ENCODE results near the gene UNC13B. TPM values are rescaled to one million over a fixed set of nuclear protein-coding genes. Genes with fewer than 3 reads are reported as not detected.

The UNC13B gene
- total and polyA plus RNA-seq, 2 experiments from 2014 or later = 8.7 to 52.1 TPM

- no peak for TF ChIP-seq REST (IDR thresholded peaks at IDR 0.05; ENCODE audit: unreplicated experiment)
- no peak for TF ChIP-seq EZH2 (IDR thresholded peaks at IDR 0.05; ENCODE audit: low read depth, unreplicated experiment)
These were observed 205.6 kb downstream of the UNC13B start (continued) for GRCh38 chr9:35367451-35367850.

DNA sequence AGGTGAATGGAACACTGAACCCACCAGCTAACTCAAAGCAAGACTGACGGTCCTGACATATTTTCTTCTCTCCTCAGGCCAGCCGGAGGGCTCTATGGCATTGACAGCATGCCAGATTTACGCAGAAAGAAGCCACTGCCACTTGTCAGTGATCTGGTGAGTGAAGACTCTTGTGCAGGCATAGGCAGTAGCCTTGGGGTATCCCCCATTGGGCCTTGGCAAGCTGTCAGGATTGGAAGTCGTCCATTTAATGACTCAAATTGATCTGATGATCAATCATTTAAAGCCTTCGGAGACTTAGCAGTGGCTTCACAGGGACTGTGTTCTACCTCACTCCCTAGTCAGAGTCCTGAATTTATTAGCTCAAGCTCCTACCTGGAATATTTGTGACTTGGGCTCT is 208.4 kb downstream of the UNC13B start:
- no peaks in the 10 kb centered on the region for H4K20me1 ChIP-seq (replicated peaks; ENCODE audit: insufficient read depth)
- H3K27ac Mint-ChIP-seq = no peak overlapping the region
- ATAC-seq = no peak
- TF ChIP-seq ZNF331 (CRISPR knock-in tag; IDR thresholded peaks at IDR 0.05; ENCODE audit: low read depth) (no peak), STAT1 (IDR thresholded peaks at IDR 0.05; ENCODE audit: unreplicated experiment) (no peak), NANOG (IDR thresholded peaks at IDR 0.05; ENCODE audit: borderline replicate concordance) (no peak), EZH2phosphoT487 (IDR thresholded peaks at IDR 0.05; ENCODE audit: unreplicated experiment) (no peak), POLR2AphosphoS5 (IDR thresholded peaks at IDR 0.05; ENCODE audit: low read depth) (no peak), CREB1 (CRISPR knock-in tag; IDR thresholded peaks at IDR 0.05; ENCODE audit: low read depth) (no peak), ZNF114 (CRISPR knock-in tag; IDR thresholded peaks at IDR 0.05) (no peak), EZH2 (IDR thresholded peaks at IDR 0.05; ENCODE audit: low read depth, unreplicated experiment) (no peak), JUNB (IDR thresholded peaks at IDR 0.05; ENCODE audit: unreplicated experiment) (no peak), CTCF (conservative IDR thresholded peaks at IDR 0.05; ENCODE audit: low read depth in 2 of 2) (no peak), ZNF462 (CRISPR knock-in tag; IDR thresholded peaks at IDR 0.05) (no peak)
- TF ChIP-seq, protein P1, sequence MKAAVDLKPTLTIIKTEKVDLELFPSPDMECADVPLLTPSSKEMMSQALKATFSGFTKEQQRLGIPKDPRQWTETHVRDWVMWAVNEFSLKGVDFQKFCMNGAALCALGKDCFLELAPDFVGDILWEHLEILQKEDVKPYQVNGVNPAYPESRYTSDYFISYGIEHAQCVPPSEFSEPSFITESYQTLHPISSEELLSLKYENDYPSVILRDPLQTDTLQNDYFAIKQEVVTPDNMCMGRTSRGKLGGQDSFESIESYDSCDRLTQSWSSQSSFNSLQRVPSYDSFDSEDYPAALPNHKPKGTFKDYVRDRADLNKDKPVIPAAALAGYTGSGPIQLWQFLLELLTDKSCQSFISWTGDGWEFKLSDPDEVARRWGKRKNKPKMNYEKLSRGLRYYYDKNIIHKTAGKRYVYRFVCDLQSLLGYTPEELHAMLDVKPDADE (IDR thresholded peaks at IDR 0.05) = no peak

More for the DNA sequence above, 208.4 kb downstream of the UNC13B start:
- no peak overlapping the region for H2AFZ ChIP-seq
- Mint-ChIP-seq H3K36me3 (ENCODE audit: low read depth) (no peaks in the 10 kb centered on the region), H3K4me1 (peaks cover 2% of the 10 kb centered on the region; the same call in 1 of the 3 replicates), H3K9me3 (no peaks in the 10 kb centered on the region), H3K27me3 (ENCODE audit: insufficient read depth, low read depth, poor library complexity) (no peaks in the 10 kb centered on the region), H3K4me3 (no peak overlapping the region)
- no peaks in the 10 kb centered on the region for H3K79me2 ChIP-seq (replicated peaks; ENCODE audit: insufficient read depth)
- H3K36me3 ChIP-seq (ENCODE audit: insufficient read depth) = no peaks in the 10 kb centered on the region; the same call in 1 of the 2 replicates
- no peaks in the 10 kb centered on the region for H3F3A ChIP-seq (replicated peaks; ENCODE audit: low read depth)
- no peaks in the 10 kb centered on the region for H3K27me3 ChIP-seq (ENCODE audit: insufficient read depth)
- no peak overlapping the region for H3K4me3 ChIP-seq
- H3K9me2 ChIP-seq (ENCODE audit: insufficient read depth) = no peaks in the 10 kb centered on the region
- H3K4me2 ChIP-seq = no peak overlapping the region
- no peaks in the 10 kb centered on the region for H3K4me1 ChIP-seq (ENCODE audit: insufficient read depth)
- no peak for DNase-seq (ENCODE audit: low spot score)
- H3K27ac ChIP-seq (ENCODE audit: low read depth) = no peak overlapping the region
